Liver (tissue), 9 donors: ENCODE data around the gene GPR171. TPM values are rescaled to one million over a fixed set of nuclear protein-coding genes. Genes with fewer than 3 reads are reported as not detected.

Experiments
- DNase-seq: peaks from one replicate; pipeline ENCODE4 v3.0.0-alpha.2; 2017; ENCODE audit warnings: low spot score
- H3K27ac ChIP-seq, 2 donors: one replicate each; pipeline ENCODE4 v1.7.0; 2013; ENCODE audit warnings: inconsistent platforms in 2 of 2, low read length in 2 of 2, control low read depth in 1 of 2, low read depth in 1 of 2, mild to moderate bottlenecking in 1 of 2
- H3K27me3 ChIP-seq, 4 donors: one replicate each; pipeline versions ENCODE4 v1.6.1 to v1.7.0; 2013; ENCODE audit warnings: low read length in 3 of 4, inconsistent platforms in 1 of 4, mild to moderate bottlenecking in 1 of 4, moderate library complexity in 1 of 4; ENCODE audit not compliant: control insufficient read depth in 4 of 4, insufficient read depth in 4 of 4
- H3K36me3 ChIP-seq, 4 donors: one replicate each; pipeline versions ENCODE4 v1.6.1 to v1.7.0; 2013; ENCODE audit warnings: low read length in 3 of 4, mild to moderate bottlenecking in 3 of 4, low read depth in 1 of 4, moderate library complexity in 1 of 4; ENCODE audit not compliant: control insufficient read depth in 4 of 4, insufficient read depth in 3 of 4
- H3K4me1 ChIP-seq, 4 donors: one replicate each; pipeline versions ENCODE4 v1.6.1 to v1.7.0; 2013; ENCODE audit warnings: low read length in 3 of 4, mild to moderate bottlenecking in 3 of 4, moderate library complexity in 1 of 4; ENCODE audit not compliant: control insufficient read depth in 4 of 4, insufficient read depth in 4 of 4
- H3K4me3 ChIP-seq, 3 donors: one replicate each; pipeline versions ENCODE4 v1.6.1 to v1.7.0; 2013; ENCODE audit warnings: low read length in 3 of 3, control low read depth in 1 of 3, low read depth in 1 of 3, mild to moderate bottlenecking in 1 of 3
- H3K9ac ChIP-seq, 2 donors: one replicate each; pipeline ENCODE4 v1.7.0; 2013; ENCODE audit warnings: low read length in 2 of 2, mild to moderate bottlenecking in 2 of 2, moderate library complexity in 2 of 2, control low read depth in 1 of 2, low read depth in 1 of 2
- H3K9me3 ChIP-seq, 4 donors: one replicate each; pipeline versions ENCODE4 v1.6.1 to v1.7.0; 2013; ENCODE audit warnings: low read length in 3 of 4; ENCODE audit not compliant: control insufficient read depth in 4 of 4
- ATF3 ChIP-seq: IDR thresholded peaks from 2 replicates; pipeline ENCODE4 v1.6.1; 2016; ENCODE audit warnings: antibody characterized with exemption
- CTCF ChIP-seq: fragments of 150-350 bp; IDR thresholded peaks from 2 replicates; pipeline ENCODE4 v1.5.1; 2017; ENCODE audit warnings: improper control_type of control experiment, low read depth, low read length; ENCODE audit not compliant: missing input control
- EGR1 ChIP-seq, 2 donors: IDR thresholded peaks; 2 replicates each; pipeline ENCODE4 v1.6.1; 2016 to 2018; ENCODE audit warnings: antibody characterized with exemption in 2 of 2, low read depth in 2 of 2
- FOXA1 ChIP-seq: IDR thresholded peaks from 2 replicates; pipeline ENCODE4 v1.6.1; 2016; ENCODE audit warnings: antibody characterized with exemption
- FOXA2 ChIP-seq: IDR thresholded peaks from 2 replicates; pipeline ENCODE4 v1.6.1; 2016; ENCODE audit warnings: antibody characterized with exemption
- GABPA ChIP-seq, 2 donors: IDR thresholded peaks in 1 of 2; conservative IDR thresholded peaks in 1 of 2; 2 replicates each; pipeline ENCODE4 v1.6.1; 2016; ENCODE audit warnings: antibody characterized with exemption in 2 of 2, mild to moderate bottlenecking in 1 of 2, moderate library complexity in 1 of 2
- HNF4A ChIP-seq, 2 donors: conservative IDR thresholded peaks; 2 replicates each; pipeline ENCODE4 v1.6.1; 2016; ENCODE audit warnings: antibody characterized with exemption in 2 of 2, mild to moderate bottlenecking in 2 of 2
- HNF4G ChIP-seq: IDR thresholded peaks from 2 replicates; pipeline ENCODE4 v1.6.1; 2016; ENCODE audit warnings: antibody characterized with exemption
- JUND ChIP-seq, 2 donors: IDR thresholded peaks; 2 replicates each; pipeline ENCODE4 v1.6.1; 2016; ENCODE audit warnings: antibody characterized with exemption in 2 of 2
- MAX ChIP-seq: IDR thresholded peaks from 2 replicates; pipeline ENCODE4 v1.6.1; 2016; ENCODE audit warnings: antibody characterized with exemption
- NR2F2 ChIP-seq: IDR thresholded peaks from 2 replicates; pipeline ENCODE4 v1.6.1; 2016; ENCODE audit warnings: antibody characterized with exemption
- RAD21 ChIP-seq, 2 donors: IDR thresholded peaks; 2 replicates each; pipeline ENCODE4 v1.6.1; 2016; ENCODE audit warnings: antibody characterized with exemption in 2 of 2, mild to moderate bottlenecking in 2 of 2
- REST ChIP-seq: IDR thresholded peaks from 2 replicates; pipeline ENCODE4 v1.6.1; 2016; ENCODE audit warnings: antibody characterized with exemption, mild to moderate bottlenecking
- RXRA ChIP-seq, 2 donors: IDR thresholded peaks; 2 replicates each; pipeline ENCODE4 v1.6.1; 2017 to 2018; ENCODE audit warnings: antibody characterized with exemption in 2 of 2, mild to moderate bottlenecking in 1 of 2
- SP1 ChIP-seq: IDR thresholded peaks from 2 replicates; pipeline ENCODE4 v1.6.1; 2018; ENCODE audit warnings: antibody characterized with exemption, mild to moderate bottlenecking
- TAF1 ChIP-seq: conservative IDR thresholded peaks from 2 replicates; pipeline ENCODE4 v1.6.1; 2016; ENCODE audit warnings: antibody characterized with exemption, mild to moderate bottlenecking
- YY1 ChIP-seq: IDR thresholded peaks from 2 replicates; pipeline ENCODE4 v1.6.1; 2016; ENCODE audit warnings: antibody characterized with exemption, mild to moderate bottlenecking
- ZBTB33 ChIP-seq: IDR thresholded peaks from 2 replicates; pipeline ENCODE4 v1.6.1; 2016; ENCODE audit warnings: antibody characterized with exemption
- WGBS: extraction: QIAGEN DNeasy Blood & Tissue Kit; methylation state at CpG from one replicate; pipeline ENCODE4 v1.1.7; 2013; 5-methylcytosine and 5-hydroxymethylcytosine counted together
- polyA plus RNA-seq, 2 donors: library from polyadenylated mRNA; stranded (reverse) in 1 of 2; unstranded in 1 of 2; fragments of 200-250 nt in 1 of 2; fragments of >200 nt in 1 of 2; fragmentation: Nextera tagmentation in 1 of 2; extraction: Ambion mirVana in 1 of 2; gene quantifications; one replicate each; pipeline versions ENCODE4 v1.2.1 to v1.2.3, GENCODE V29; 2013 to 2015
- total RNA-seq, 2 donors: library from RNA; depleted of rRNA; stranded (reverse); fragments of >200 nt; gene quantifications; one replicate each; pipeline ENCODE4 v1.2.3, GENCODE V29; 2014
- donor health status: healthy.
- donor health status: healthy.
- donor health status: healthy.
- donor health status: healthy.
- donor health status: healthy.

The GPR171 gene
- total and polyA plus RNA-seq, 4 donors: 0.19 to 0.56 (median 0.28) TPM

- no peaks in the 10 kb centered on the region for H3K36me3 ChIP-seq
- no peak for DNase-seq
- WGBS: 92% methylated on average over 1 of the region's 1 CpG
- peaks cover 6 to 27% (median 16%) of the 10 kb centered on the region in 4 donors for H3K4me1 ChIP-seq
- no peak for TF ChIP-seq NR2F2
- TF ChIP-seq SP1: no peak
- no peak for TF ChIP-seq REST
- no peak for TF ChIP-seq GABPA (IDR thresholded peaks at IDR 0.05 in 1 of 2, conservative IDR thresholded peaks at IDR 0.05 in 1 of 2)
- TF ChIP-seq MAX: no peak
- TF ChIP-seq ATF3: no peak
- TF ChIP-seq YY1: no peak
- TF ChIP-seq HNF4A (conservative IDR thresholded peaks at IDR 0.05): no peak
- TF ChIP-seq ZBTB33: no peak
- no peak for TF ChIP-seq CTCF
- TF ChIP-seq FOXA2: no peak
- no peak for TF ChIP-seq JUND (IDR thresholded peaks at IDR 0.05)
- no peak for TF ChIP-seq HNF4G
- no peak for TF ChIP-seq RXRA (IDR thresholded peaks at IDR 0.05)
- no peak for TF ChIP-seq RAD21 (IDR thresholded peaks at IDR 0.05)
- no peak for TF ChIP-seq FOXA1
- no peak for TF ChIP-seq EGR1 (IDR thresholded peaks at IDR 0.05; ENCODE audit: low read depth in 2 of 2)
- no peak for TF ChIP-seq TAF1
- no peaks in the 10 kb centered on the region for H3K9me3 ChIP-seq
- H3K27ac ChIP-seq: no peak overlapping the region
- H3K4me3 ChIP-seq: no peak overlapping the region
- H3K27me3 ChIP-seq: no peaks in the 10 kb centered on the region
- H3K9ac ChIP-seq: no peak overlapping the region
Measured at GRCh38 chr3:151228666-151229040, 25.6 kb upstream of the GPR171 start.
